Epidermal melanocyte (primary cell): ENCODE measurements around the gene AFG1L.
"Not testable (repeated sequence)": the region's sequence is repeated elsewhere in the genome, so short reads cannot be mapped to it uniquely, and the experiment has no call there.

Experiments
- DNase-seq: peaks from one replicate; pipeline ENCODE4 v3.0.0; 2011; ENCODE audit warnings: low spot score; ENCODE audit not compliant: insufficient read length

AFG1L gene

GRCh38 chr6:108408861-108409260, 114.0 kb downstream of the AFG1L start:
- DNase-seq: no peak

GRCh38 chr6:108416047-108416833, 121.4 kb downstream of the AFG1L start:
- not testable (repeated sequence) for DNase-seq

DNA sequence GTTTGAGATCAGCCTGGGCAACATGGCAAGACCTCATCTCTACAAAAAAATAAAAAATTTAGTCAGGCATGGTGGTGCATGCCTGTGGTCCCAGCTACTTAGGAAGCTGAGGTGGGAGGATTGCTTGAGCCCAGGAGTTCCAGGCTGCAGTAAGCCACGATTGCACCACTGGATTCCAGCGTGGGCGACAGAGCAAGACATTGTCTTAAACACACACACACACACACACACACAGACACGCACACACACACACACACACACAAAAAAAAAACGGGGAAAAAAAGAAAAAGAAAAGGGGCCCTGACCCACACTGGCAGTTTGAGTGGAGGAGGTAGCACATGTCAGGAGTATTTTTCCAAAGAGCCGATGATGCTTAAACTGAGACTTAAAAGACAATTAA, 122.2 kb downstream of the AFG1L start:
- DNase-seq: no peak

GRCh38 chr6:108419474-108419873, 124.6 kb downstream of the AFG1L start:
- DNase-seq: no peak

GRCh38 chr6:108419934-108420609, 125.2 kb downstream of the AFG1L start:
- no peak for DNase-seq

DNA sequence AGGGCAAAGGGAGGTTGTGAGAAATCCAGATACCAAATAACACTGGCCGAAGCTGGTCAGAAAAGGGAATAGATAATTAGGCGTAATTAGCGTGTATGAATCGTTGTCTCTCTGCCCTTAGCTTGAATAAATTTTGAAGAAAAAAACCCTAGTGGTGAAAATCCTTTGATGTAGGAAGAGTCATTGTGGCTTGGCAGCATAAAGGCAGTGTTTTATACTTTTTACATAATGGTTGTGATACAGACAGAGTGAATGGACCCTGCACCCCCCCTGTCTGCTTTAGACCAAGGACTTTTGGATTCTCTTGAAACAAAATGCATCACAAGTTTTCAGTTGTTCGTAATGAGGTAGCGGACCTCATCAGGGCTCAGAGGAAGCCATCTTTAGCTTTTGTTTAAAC, 126.5 kb downstream of the AFG1L start:
- no peak for DNase-seq

- DNase-seq: no peak
These were observed 129.3 kb downstream of the AFG1L start for GRCh38 chr6:108423982-108424705.

DNA sequence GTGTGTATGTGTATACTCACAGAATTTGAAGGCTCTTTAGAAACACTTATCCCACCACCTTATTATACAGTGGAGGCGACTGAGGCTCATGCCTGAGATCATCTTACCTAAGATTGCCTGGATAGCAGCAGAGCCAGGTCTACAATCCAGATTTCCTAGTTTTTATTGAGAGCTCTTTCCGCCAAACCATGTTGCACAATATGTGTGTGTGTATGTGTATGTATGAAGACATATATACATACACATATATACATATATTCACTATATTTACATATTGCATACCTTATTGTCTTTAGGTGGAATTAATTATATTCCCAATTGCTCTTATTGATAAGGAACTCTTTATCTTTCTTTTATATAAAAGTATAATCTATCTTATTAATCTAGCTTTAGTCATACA, 130.6 kb downstream of the AFG1L start:
- no peak for DNase-seq

- no peak for DNase-seq
These were observed 137.3 kb downstream of the AFG1L start for GRCh38 chr6:108432143-108432542.

- no peak for DNase-seq
These were observed 137.9 kb downstream of the AFG1L start for GRCh38 chr6:108432792-108433191.

GRCh38 chr6:108434222-108434621, 139.4 kb downstream of the AFG1L start:
- DNase-seq: no peak

DNA sequence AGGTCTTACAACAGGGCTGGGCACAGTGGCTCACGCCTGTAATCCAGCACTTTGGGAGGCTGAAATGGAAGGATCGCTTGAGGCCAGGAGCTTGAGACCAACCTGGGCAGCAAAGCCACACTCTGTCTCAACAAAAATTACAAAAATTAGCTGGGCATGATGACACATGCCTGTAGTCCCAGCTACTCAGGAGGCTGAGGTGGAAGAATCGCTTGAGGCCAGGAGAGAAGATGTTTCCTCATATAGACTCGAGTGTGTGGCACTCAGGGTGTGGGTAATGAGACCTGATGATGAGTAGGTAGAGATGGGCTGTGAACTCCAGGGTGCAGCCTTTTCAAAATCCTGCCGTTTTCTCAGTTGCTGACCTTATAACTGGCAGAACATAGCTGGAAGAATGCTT, 140.5 kb downstream of the AFG1L start:
- no peak for DNase-seq

- DNase-seq: no peak
These were observed 141.9 kb downstream of the AFG1L start for GRCh38 chr6:108436771-108437170.

GRCh38 chr6:108437821-108438220, 143.0 kb downstream of the AFG1L start:
- no peak for DNase-seq

DNA sequence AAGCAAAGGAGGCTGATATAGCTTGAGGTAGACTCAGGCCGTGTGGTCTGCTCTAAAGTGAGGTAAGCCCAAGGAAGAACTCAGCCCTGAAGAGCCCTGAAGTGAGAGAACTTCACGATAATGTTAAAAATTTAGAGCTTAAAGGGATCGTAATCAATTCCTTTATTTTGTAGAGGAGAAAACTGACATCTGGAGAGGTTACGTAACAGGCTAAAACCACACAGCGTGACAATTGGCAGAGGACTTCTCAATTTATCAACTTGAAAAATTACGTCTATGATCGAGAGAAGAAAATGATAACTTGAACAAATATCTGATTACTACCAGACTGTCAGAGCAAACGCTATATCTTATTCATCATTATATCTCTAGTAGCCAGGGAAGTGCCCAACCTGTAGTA, 144.1 kb downstream of the AFG1L start:
- no peak for DNase-seq

DNA sequence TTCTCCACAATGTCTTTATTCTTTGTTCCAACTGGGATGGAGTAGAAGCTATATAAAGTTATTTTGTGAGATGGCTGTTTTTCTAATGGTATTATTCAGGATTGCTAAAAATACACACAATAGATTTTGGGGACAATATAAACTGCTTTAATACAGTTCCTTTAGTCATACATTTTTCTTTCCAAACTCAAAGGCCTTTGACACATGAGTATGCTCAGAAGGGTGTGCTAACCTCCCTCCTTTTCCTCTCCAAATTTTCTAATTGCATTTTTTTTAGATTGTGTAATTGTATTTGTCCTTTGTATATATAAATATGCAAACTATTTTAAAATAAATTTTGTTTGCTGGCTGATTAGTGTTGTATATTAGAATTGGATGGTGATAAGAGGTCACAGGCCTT, 146.3 kb downstream of the AFG1L start:
- DNase-seq: no peak

DNA sequence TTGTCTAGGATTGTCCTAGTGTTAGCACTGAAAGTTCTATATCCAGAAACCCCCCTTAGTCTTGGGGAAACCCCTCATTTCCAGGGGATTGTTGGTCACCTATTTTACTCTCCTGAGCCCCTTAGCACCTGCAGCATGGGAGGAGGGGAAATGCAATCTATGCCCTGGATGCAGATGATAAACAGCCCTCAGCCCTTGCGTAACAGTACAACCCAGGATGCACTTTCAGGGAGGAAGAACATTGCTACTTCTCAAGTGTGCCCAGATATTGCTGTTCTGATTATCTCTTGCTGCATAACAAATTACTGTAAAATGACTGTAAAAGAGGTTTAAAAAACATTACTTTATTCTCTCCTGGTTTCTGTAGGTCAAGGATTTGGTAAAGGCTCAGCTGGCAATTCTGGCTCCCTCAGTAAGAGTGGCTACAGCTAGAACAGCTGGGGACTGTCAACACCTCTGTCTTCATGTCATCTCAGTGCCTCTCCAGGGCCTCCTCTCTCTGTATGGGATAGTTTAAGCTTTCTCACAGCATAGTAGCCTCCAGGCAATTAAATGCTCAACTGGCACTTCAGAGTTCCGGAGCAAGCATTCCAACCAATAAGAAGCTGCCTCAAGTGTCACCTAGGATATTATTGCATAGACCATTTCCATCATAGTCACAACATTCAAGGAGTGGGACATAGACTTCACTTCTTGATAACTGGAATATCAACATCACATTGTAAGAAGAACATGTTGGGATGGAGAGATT, 148.1 kb downstream of the AFG1L start:
- no peak for DNase-seq

DNA sequence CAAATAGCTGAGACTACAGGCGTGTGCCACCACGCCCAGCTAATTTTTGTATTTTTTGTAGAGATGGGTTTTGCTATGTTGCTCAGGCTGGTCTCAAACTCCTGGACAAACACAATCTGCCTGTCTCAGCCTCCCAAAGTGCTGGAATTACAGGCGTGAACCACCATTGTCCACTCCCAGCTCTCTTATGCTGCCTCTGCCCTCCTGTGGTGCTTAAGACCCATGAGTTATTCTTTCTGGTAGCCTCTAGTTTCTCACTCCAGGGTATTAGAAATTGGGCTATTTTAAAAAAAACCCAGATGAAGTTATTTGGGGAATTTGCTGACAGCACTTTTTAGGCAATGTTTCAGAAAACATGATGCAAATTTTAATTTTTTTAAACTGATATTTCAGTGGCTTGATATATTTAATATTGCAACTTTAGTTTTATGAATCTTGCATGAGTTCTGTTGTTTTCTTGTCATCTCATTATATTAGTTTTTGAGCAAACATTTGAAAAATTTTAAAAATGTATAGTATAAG, 151.8 kb downstream of the AFG1L start:
- no peak for DNase-seq

- DNase-seq: no peak
These were observed 153.6 kb downstream of the AFG1L start for GRCh38 chr6:108448481-108448880.

GRCh38 chr6:108449717-108450116, 154.9 kb downstream of the AFG1L start:
- not testable (repeated sequence) for DNase-seq

GRCh38 chr6:108451816-108452215, 157.0 kb downstream of the AFG1L start:
- no peak for DNase-seq
